ENCODE data around the gene GNPTG.

Gene GNPTG

DNA sequence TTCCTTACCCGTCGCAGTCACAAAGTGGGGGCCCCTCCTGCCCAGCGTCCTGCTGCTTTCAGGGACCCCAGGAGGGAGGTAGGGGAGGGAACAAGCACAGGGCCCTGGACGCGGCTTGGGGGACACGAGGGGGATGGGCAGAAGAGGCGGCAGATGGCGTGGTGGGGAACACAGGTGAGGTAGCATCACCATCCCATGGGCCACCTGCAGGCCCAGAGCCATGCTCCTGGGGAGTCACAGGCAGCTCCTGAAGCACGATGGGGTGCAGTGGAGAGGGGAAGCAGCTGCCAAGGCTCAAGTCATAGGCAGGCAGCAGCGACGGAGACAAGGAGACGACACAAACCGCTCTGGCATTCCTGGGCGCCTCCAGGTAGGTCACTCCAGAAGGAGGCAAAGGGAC, 52.0 kb downstream of the GNPTG start:
- TF ChIP-seq, protein P1, sequence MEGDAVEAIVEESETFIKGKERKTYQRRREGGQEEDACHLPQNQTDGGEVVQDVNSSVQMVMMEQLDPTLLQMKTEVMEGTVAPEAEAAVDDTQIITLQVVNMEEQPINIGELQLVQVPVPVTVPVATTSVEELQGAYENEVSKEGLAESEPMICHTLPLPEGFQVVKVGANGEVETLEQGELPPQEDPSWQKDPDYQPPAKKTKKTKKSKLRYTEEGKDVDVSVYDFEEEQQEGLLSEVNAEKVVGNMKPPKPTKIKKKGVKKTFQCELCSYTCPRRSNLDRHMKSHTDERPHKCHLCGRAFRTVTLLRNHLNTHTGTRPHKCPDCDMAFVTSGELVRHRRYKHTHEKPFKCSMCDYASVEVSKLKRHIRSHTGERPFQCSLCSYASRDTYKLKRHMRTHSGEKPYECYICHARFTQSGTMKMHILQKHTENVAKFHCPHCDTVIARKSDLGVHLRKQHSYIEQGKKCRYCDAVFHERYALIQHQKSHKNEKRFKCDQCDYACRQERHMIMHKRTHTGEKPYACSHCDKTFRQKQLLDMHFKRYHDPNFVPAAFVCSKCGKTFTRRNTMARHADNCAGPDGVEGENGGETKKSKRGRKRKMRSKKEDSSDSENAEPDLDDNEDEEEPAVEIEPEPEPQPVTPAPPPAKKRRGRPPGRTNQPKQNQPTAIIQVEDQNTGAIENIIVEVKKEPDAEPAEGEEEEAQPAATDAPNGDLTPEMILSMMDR (IDR thresholded peaks at IDR 0.05; ENCODE audit: insufficient read depth, low read depth, low read length, missing control alignments) = no peak
- no peak for DNase-seq (ENCODE audit: low read depth)
- no peak overlapping the region for H3K4me3 ChIP-seq (ENCODE audit: low read length)

DNA sequence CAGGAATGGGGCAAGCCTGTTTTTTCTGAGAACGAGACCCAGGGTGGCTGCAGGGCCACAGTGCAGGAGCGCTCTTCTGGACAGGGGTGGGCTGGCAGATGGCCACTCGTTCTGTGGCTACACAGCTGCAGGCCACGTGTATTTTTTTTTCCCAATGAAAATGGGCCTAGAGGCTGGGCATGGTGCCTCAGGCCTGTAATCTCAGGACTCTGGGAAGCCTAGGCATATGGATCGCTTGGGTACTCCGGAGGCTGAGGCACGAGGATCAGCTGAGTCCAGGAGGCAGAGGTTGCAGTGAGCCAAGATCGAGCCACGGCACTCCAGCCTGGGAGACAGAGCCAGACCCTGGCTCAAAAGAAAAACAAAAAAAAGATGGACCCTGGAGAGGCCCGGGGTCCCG, 56.0 kb downstream of the GNPTG start:
- H3K4me3 ChIP-seq (ENCODE audit: low read length) = peak overlapping the region; percentile 22
- DNase-seq (ENCODE audit: low read depth) = no peak
- TF ChIP-seq, protein P1 (IDR thresholded peaks at IDR 0.05; ENCODE audit: insufficient read depth, low read depth, low read length, missing control alignments) = no peak

DNA sequence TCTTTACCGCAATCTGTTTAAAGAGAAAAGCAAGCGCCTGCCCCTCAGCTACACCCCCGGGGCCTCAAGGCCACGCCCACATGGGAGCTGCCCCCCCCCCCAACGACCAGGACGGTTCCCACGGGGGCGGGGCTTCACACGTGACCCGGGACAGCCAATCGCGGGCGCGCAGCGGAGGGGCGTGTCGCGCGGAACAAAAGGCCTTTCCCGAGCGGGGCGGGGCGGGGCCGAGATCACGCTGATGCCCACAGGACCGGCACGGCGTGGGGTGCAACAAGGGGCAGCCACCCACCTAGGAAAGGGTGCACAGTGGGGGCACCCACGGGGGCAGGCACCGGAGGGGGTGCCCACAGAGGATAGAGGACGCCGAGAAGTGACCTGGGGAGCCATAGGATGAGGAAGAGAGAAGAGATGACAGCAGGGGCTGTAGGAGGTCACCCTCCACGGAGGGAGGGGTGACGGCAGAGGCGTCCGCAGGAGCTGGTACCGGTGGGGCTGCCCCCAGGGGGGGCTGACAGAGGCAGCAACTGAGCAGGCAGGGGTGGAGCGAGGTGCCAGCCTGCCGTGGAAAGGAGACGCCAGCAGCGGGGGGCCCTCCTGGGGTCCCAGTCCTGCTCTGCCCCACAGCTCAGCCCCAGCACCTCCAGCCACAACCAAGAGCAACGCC, 56.6 kb downstream of the GNPTG start:
- TF ChIP-seq, protein P1 (IDR thresholded peaks at IDR 0.05; ENCODE audit: insufficient read depth, low read depth, low read length, missing control alignments) = no peak
- peak; percentile 87 for DNase-seq (ENCODE audit: low read depth)
- H3K4me3 ChIP-seq (ENCODE audit: low read length) = peak overlapping the region; percentile 52

- TF ChIP-seq, protein P1 (IDR thresholded peaks at IDR 0.05; ENCODE audit: insufficient read depth, low read depth, low read length, missing control alignments) = no peak
- DNase-seq (ENCODE audit: low read depth) = no peak
- H3K4me3 ChIP-seq (ENCODE audit: low read length) = no peak overlapping the region
Observed at GRCh38 chr16:1412847-1413246, 61.1 kb downstream of the GNPTG start.

Measured in epithelial cell of esophagus (primary cell).